HEK293 (cell line): ENCODE measurements around the gene PDE8B.

Source experiments
- CTCF ChIA-PET: fragments of 350-600 bp; formaldehyde crosslinking; extraction: SDS; loops from one replicate; lab custom pipeline; 2021; ENCODE audit warnings: antibody characterized with exemption; lab: Yijun Ruan, JAX
- POLR2A ChIA-PET: fragments of 300-600 bp; formaldehyde crosslinking; extraction: SDS; loops from one replicate; lab custom pipeline; 2020; ENCODE audit warnings: antibody characterized with exemption, inconsistent platforms; lab: Yijun Ruan, JAX
- H3K27ac ChIP-seq: fragments of 200-500 bp; sonication (Bioruptor generic); 2 replicates; pipeline ENCODE4 v1.5.1; 2014; ENCODE audit warnings: low read depth, low read length, control low read depth, inconsistent platforms; ENCODE audit errors: extremely low read depth
- H3K36me3 ChIP-seq, 2 experiments: fragments of 200-500 bp in 1 of 2; sonication (Bioruptor generic) in 1 of 2; 1 replicate in 1 of 2; 2 replicates in 1 of 2; pipeline ENCODE4 v1.5.1; 2014 to 2017; ENCODE audit warnings: inconsistent platforms in 2 of 2, low read length in 2 of 2; ENCODE audit not compliant: control insufficient read depth in 2 of 2, insufficient read depth in 1 of 2
- H3K4me1 ChIP-seq: fragments of 200-500 bp; sonication (Bioruptor generic); 2 replicates; pipeline ENCODE4 v1.5.1; 2014; ENCODE audit warnings: mild to moderate bottlenecking, low read length, inconsistent platforms; ENCODE audit not compliant: control insufficient read depth, insufficient read depth
- H3K4me3 ChIP-seq: 2 replicates; pipeline ENCODE4 v1.5.1; 2011; ENCODE audit warnings: low read depth, mild to moderate bottlenecking, control low read depth, low read length, moderate library complexity
- H3K9me3 ChIP-seq: fragments of 200-500 bp; sonication (Bioruptor generic); 2 replicates; pipeline ENCODE4 v1.5.1; 2014; ENCODE audit warnings: low read depth, low read length, inconsistent platforms; ENCODE audit not compliant: control insufficient read depth, insufficient read depth
- KLF8 ChIP-seq: fragments of 450-650 bp; formaldehyde crosslinking; IDR thresholded peaks from 2 replicates; pipeline ENCODE4 v1.5.1; 2016; ENCODE audit warnings: missing biosample characterization, missing genetic modification characterization
- PRDM1 ChIP-seq: fragments of 450-650 bp; formaldehyde crosslinking; IDR thresholded peaks from 2 replicates; pipeline ENCODE4; 2016; ENCODE audit warnings: missing biosample characterization, missing genetic modification characterization
- ZBTB17 ChIP-seq: fragments of 450-650 bp; formaldehyde crosslinking; IDR thresholded peaks from 2 replicates; pipeline ENCODE4 v1.5.1; 2016; ENCODE audit warnings: missing biosample characterization, missing genetic modification characterization
- ZBTB20 ChIP-seq: fragments of 450-650 bp; formaldehyde crosslinking; IDR thresholded peaks from 2 replicates; pipeline ENCODE4 v1.5.1; 2016; ENCODE audit warnings: missing biosample characterization, missing genetic modification characterization
- ZNF184 ChIP-seq: fragments of 450-650 bp; IDR thresholded peaks from 2 replicates; pipeline ENCODE4 v1.5.1; 2018; ENCODE audit warnings: missing biosample characterization, mild to moderate bottlenecking, missing genetic modification characterization
- ZNF560 ChIP-seq: fragments of 450-650 bp; formaldehyde crosslinking; IDR thresholded peaks from 2 replicates; pipeline ENCODE4 v1.5.1; 2017; ENCODE audit warnings: missing biosample characterization, missing genetic modification characterization, borderline replicate concordance
- TF ChIP-seq, protein P1 (sequence below): fragments of 450-650 bp; formaldehyde crosslinking; IDR thresholded peaks from 2 replicates; pipeline ENCODE4 v1.5.1; 2016; ENCODE audit warnings: missing biosample characterization, missing genetic modification characterization, borderline replicate concordance
- TF ChIP-seq, protein P2 (sequence below): fragments of 450-650 bp; formaldehyde crosslinking; IDR thresholded peaks from 2 replicates; pipeline ENCODE4 v1.5.1; 2017; ENCODE audit warnings: missing biosample characterization, missing genetic modification characterization
- TF ChIP-seq, protein P3 (sequence below): fragments of 450-650 bp; formaldehyde crosslinking; IDR thresholded peaks from 2 replicates; pipeline ENCODE4 v1.5.1; 2016; ENCODE audit warnings: missing biosample characterization, missing genetic modification characterization

PDE8B gene

DNA sequence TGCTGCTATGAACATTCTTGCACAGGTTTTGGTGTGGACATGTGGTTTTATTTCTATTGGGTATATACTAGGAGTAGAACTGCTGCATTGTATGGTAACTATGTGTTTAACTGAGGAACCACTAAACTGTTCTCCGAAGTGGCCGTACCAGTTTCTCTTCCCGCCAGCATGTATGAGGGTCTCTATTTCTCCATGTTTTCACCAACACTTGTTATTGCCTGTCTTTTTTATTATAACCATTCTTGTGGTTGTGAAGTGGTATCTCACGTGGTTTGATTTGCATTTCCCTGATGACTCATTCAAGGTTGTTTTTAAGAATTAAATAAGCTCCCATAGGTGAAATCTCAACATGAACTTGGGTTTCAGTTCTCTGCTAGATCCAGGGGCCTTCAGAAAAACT is 19.4 kb downstream of the PDE8B start:
- Histone ChIP-seq H3K36me3 (no peaks in the 10 kb centered on the region), H3K4me3 (no peak overlapping the region), H3K27ac (no peak overlapping the region), H3K9me3 (no peaks in the 10 kb centered on the region), H3K4me1 (peaks cover 5% of the 10 kb centered on the region; the same call in 1 of the 2 replicates)
- TF ChIP-seq, protein P1, sequence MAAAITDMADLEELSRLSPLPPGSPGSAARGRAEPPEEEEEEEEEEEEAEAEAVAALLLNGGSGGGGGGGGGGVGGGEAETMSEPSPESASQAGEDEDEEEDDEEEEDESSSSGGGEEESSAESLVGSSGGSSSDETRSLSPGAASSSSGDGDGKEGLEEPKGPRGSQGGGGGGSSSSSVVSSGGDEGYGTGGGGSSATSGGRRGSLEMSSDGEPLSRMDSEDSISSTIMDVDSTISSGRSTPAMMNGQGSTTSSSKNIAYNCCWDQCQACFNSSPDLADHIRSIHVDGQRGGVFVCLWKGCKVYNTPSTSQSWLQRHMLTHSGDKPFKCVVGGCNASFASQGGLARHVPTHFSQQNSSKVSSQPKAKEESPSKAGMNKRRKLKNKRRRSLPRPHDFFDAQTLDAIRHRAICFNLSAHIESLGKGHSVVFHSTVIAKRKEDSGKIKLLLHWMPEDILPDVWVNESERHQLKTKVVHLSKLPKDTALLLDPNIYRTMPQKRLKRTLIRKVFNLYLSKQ, result no peak
- TF ChIP-seq ZNF184 (tag by site-specific recombination), result peak; percentile 99
- POLR2A ChIA-PET, result no interaction called here
- CTCF ChIA-PET, result interaction anchor here (0.6 to 1.3 kb wide), 3 partner anchors 13 to 91 kb away, joined by 3 to 4 read pairs (median 3); no protein-coding TSS in a partner anchor

DNA sequence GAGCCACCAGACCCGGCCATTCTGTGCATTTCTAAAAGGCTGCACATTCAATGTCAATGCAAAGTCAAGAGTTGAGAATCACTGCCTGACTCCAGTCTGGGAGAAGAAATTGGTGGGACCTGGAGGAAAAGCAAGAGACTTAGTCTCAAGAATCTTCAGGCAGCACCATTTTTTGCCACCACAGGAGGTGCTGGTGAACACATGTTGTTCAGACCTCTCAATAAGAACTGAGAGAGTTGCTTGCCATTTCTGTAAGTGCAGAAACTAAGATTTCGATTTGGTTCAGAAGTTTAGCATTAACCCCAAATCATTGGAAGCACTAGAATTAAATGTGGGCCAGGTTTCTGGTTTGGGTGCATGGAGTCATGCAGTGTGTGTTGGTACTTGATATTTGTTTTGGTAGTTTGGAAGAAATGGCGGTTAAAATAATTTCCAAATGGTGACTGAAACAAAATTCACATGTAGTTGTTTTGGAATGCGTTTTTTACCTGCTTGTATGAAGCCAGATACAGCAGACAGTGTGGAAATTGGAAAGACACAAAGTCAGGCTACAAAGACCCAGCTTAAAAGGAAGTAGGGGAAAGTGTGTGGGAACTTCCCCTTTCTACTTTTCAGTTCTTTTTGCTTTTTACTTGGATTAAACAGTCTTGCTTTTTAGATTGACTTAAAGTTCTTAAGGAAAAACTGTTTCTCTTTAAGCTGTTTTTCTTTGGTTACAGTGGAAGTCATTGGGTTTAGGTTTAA is 20.4 kb downstream of the PDE8B start:
- H3K27ac ChIP-seq, result no peak overlapping the region
- TF ChIP-seq, protein P2, sequence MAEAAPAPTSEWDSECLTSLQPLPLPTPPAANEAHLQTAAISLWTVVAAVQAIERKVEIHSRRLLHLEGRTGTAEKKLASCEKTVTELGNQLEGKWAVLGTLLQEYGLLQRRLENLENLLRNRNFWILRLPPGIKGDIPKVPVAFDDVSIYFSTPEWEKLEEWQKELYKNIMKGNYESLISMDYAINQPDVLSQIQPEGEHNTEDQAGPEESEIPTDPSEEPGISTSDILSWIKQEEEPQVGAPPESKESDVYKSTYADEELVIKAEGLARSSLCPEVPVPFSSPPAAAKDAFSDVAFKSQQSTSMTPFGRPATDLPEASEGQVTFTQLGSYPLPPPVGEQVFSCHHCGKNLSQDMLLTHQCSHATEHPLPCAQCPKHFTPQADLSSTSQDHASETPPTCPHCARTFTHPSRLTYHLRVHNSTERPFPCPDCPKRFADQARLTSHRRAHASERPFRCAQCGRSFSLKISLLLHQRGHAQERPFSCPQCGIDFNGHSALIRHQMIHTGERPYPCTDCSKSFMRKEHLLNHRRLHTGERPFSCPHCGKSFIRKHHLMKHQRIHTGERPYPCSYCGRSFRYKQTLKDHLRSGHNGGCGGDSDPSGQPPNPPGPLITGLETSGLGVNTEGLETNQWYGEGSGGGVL, result no peak
- peak; percentile 35; the same call in 1 of the 2 replicates for TF ChIP-seq PRDM1
- TF ChIP-seq KLF8 (tag by site-specific recombination), result no peak
- H3K9me3 ChIP-seq, result no peaks in the 10 kb centered on the region
- ChIA-PET POLR2A (no interaction called here), CTCF (interaction anchor here (0.7 to 1.0 kb wide), 4 partner anchors 11 to 121 kb away, joined by 3 read pairs; no protein-coding TSS in a partner anchor)
- peaks cover 5% of the 10 kb centered on the region; the same call in 1 of the 2 replicates for H3K4me1 ChIP-seq
- H3K4me3 ChIP-seq, result no peak overlapping the region
- no peaks in the 10 kb centered on the region for H3K36me3 ChIP-seq

DNA sequence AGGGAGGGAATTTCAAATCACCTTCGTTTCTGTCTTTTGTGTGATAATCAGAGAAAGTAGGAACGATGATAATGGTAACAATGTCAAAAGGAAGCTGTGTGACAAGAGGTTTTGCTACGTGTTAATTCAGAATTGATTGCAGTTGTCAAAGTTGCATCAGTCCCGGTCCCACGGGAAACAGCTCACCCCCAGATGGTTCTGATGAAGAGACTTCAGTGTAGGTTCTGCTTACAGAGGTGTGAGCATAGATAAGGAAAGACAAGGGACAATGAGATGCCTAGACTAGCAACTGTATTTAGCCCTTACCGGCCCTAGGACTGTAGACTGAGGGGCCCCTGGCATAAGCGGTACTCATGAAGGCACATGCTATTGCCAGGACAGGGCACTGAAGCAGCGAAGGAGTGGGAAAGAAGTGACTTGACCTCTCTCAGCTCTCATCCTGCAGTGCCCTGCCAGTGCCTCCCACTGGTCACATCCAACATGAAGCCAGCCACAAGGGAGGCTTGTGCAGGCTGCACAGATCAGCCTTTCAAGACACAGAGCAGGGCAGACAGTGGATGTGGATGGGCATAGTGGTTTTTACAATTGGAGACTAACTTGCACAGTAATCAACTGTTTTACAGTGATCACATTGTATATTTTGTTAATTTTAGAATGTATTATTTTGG is 21.1 kb downstream of the PDE8B start:
- TF ChIP-seq ZBTB17 (tag by site-specific recombination) (peak; percentile 42; the same call in 1 of the 2 replicates), ZBTB20 (tag by site-specific recombination) (peak; percentile 40; the same call in 1 of the 2 replicates), ZNF560 (tag by site-specific recombination) (no peak)
- TF ChIP-seq, protein P3, sequence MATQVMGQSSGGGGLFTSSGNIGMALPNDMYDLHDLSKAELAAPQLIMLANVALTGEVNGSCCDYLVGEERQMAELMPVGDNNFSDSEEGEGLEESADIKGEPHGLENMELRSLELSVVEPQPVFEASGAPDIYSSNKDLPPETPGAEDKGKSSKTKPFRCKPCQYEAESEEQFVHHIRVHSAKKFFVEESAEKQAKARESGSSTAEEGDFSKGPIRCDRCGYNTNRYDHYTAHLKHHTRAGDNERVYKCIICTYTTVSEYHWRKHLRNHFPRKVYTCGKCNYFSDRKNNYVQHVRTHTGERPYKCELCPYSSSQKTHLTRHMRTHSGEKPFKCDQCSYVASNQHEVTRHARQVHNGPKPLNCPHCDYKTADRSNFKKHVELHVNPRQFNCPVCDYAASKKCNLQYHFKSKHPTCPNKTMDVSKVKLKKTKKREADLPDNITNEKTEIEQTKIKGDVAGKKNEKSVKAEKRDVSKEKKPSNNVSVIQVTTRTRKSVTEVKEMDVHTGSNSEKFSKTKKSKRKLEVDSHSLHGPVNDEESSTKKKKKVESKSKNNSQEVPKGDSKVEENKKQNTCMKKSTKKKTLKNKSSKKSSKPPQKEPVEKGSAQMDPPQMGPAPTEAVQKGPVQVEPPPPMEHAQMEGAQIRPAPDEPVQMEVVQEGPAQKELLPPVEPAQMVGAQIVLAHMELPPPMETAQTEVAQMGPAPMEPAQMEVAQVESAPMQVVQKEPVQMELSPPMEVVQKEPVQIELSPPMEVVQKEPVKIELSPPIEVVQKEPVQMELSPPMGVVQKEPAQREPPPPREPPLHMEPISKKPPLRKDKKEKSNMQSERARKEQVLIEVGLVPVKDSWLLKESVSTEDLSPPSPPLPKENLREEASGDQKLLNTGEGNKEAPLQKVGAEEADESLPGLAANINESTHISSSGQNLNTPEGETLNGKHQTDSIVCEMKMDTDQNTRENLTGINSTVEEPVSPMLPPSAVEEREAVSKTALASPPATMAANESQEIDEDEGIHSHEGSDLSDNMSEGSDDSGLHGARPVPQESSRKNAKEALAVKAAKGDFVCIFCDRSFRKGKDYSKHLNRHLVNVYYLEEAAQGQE, result no peak
- TF ChIP-seq, all 188 proteins: peak for 2
- no peaks in the 10 kb centered on the region for H3K36me3 ChIP-seq
- ChIA-PET POLR2A (no interaction called here), CTCF (interaction anchor here (0.6 to 1.0 kb wide), 5 partner anchors 11 to 201 kb away, joined by 3 read pairs; no protein-coding TSS in a partner anchor)
- H3K9me3 ChIP-seq, result no peaks in the 10 kb centered on the region
- H3K4me3 ChIP-seq, result no peak overlapping the region
- no peak overlapping the region for H3K27ac ChIP-seq
- H3K4me1 ChIP-seq, result peaks cover 5% of the 10 kb centered on the region; the same call in 1 of the 2 replicates
